ENCODE data around the gene HCK.
A peak's percentile ranks its signal among the peaks of the same experiment; 100 is the strongest.
"Not testable (repeated sequence)": the region's sequence is repeated elsewhere in the genome, so short reads cannot be mapped to it uniquely, and the experiment has no call there.

Gene HCK

GRCh38 chr20:32031007-32031958, 20.8 kb upstream of the HCK start:
- no peak overlapping the region for H3K27ac ChIP-seq
- TF ChIP-seq ZFX (IDR thresholded peaks at IDR 0.05) (no peak), CTCF (conservative IDR thresholded peaks at IDR 0.05) (peak; percentile 98)

DNA sequence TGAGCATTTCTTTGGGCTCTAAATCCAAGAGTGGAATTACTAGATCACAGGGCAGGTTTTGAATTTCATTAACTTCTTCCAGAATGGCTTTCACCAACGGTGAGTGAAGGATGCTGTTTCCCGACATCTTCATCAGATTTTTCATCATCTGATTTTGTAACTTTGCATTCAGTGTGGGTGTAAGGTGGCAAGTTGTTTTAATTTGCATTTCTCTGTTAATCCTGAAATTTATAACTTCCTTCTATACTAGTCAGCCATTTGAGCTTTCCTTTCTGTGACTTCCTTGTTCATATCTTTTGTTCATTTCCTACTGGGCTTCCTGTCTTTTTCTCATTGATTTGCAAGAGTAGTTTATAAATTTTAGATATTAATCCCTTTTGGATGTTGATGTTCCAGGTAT, 18.7 kb upstream of the HCK start:
- no peak for TF ChIP-seq ZFX (IDR thresholded peaks at IDR 0.05)
- no peak for TF ChIP-seq CTCF (conservative IDR thresholded peaks at IDR 0.05)
- H3K27ac ChIP-seq = no peak overlapping the region

GRCh38 chr20:32033721-32034120, 18.3 kb upstream of the HCK start:
- H3K27ac ChIP-seq = not testable (repeated sequence)

GRCh38 chr20:32034581-32035425, 17.2 kb upstream of the HCK start:
- no peak overlapping the region for H3K27ac ChIP-seq
- TF ChIP-seq CTCF (conservative IDR thresholded peaks at IDR 0.05) (peak; percentile 9; the same call in 1 of the 2 replicates), ZFX (IDR thresholded peaks at IDR 0.05) (no peak)

DNA sequence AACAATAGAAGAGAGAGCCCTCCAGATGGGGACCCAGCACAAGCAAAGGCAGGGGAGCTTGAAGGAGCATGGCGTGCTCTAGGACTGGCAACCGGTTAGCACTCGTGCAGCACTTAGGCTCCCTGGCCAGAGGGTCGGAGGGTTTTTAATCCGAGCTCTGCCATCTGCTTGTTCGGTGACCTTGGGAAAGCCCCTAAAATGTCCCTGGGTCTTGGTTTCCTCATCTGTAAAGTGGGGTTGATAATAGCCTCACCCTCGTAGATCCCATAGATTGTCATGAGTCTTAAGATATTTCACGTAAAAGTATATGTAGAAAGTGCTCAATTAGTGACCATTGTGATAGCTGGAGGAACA, 16.6 kb upstream of the HCK start:
- no peak for TF ChIP-seq CTCF (conservative IDR thresholded peaks at IDR 0.05)
- no peak for TF ChIP-seq ZFX (IDR thresholded peaks at IDR 0.05)
- H3K27ac ChIP-seq = no peak overlapping the region

GRCh38 chr20:32036252-32036651, 15.8 kb upstream of the HCK start:
- H3K27ac ChIP-seq = no peak overlapping the region
- TF ChIP-seq ZFX (IDR thresholded peaks at IDR 0.05) (no peak), CTCF (conservative IDR thresholded peaks at IDR 0.05) (no peak)

DNA sequence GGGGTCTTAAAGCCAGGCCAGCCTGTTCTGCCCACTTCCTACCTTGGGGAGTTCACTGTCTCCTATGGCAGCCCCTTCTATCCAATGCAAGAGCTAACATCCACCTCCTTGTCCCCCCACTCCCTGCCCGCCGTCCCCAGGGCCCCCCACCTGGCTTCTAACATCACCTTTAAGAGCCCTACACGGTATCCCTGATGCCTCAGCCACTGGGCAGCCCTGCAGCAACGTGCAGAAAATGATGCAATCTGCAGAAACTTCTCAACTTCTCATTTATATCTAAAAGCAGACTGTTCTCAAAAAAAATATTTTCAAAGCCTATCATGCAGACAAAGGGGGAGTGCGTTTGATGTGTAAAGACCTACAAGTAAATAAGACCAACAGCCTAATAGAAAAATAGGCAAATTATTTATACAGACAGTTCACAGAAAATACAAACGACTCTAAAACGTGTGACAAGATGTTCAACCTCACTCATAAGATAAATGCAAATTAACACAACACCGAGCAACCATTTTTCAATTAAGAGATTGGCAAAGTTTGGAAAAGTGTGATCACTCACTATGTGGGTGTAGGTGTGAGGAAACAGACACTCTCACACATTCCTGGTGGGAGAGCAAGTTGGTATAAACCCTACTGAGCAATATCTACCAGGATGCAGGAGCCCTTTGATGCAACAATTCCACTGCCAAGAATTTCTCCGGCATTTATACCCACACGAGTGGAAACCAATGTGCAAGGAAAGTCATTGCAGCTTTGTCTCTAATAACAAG, 15.1 kb upstream of the HCK start:
- no peak overlapping the region for H3K27ac ChIP-seq
- TF ChIP-seq CTCF (conservative IDR thresholded peaks at IDR 0.05) = no peak
- no peak for TF ChIP-seq ZFX (IDR thresholded peaks at IDR 0.05)

Data from C4-2B (cell line).